Left lung (tissue), 10 donors: ENCODE measurements around the gene TEAD1. TPM values are rescaled to one million over a fixed set of nuclear protein-coding genes. Genes with fewer than 3 reads are reported as not detected.

Experiments
- ATAC-seq: fragments of 200-7000 bp; cut with Tn5 transposase; one replicate; pipeline ENCODE4 v1.9.1; 2020; ENCODE audit warnings: moderate library complexity
- DNase-seq, 4 donors: peaks; one replicate each; pipeline ENCODE4 v3.0.0-alpha.2; 2013 to 2020
- H3K27ac ChIP-seq, 2 donors: fragments of 200-600 bp; sonication (generic) in 1 of 2; one replicate each; pipeline versions ENCODE4 v1.5.0 to v1.8.0; 2020 to 2021
- H3K27me3 ChIP-seq, 2 donors: fragments of 200-600 bp; sonication (generic) in 1 of 2; one replicate each; pipeline versions ENCODE4 v1.5.0 to v1.8.0; 2020 to 2021
- H3K36me3 ChIP-seq, 2 donors: fragments of 200-600 bp; sonication (generic) in 1 of 2; one replicate each; pipeline versions ENCODE4 v1.5.0 to v1.8.0; 2020 to 2021
- H3K4me1 ChIP-seq, 2 donors: fragments of 200-600 bp; one replicate each; pipeline ENCODE4 v1.8.0; 2021
- H3K4me3 ChIP-seq, 2 donors: fragments of 200-600 bp; sonication (generic) in 1 of 2; one replicate each; pipeline versions ENCODE4 v1.5.0 to v1.8.0; 2020 to 2021; ENCODE audit warnings: mild to moderate bottlenecking in 1 of 2
- H3K9me3 ChIP-seq, 2 donors: fragments of 200-600 bp; sonication (generic) in 1 of 2; one replicate each; pipeline versions ENCODE4 v1.5.0 to v1.8.0; 2020 to 2021
- intact Hi-C, 2 donors: fragments of 100-400 bp; cut with DNase I; formaldehyde crosslinking; loops; one replicate each; pipeline versions ENCODE4 v1.11.2 to v1.14.2; 2022
- polyA plus RNA-seq, 6 donors: library from polyadenylated mRNA; unstranded; fragments of 120-200 nt; gene quantifications; one replicate each; pipeline ENCODE4 v1.2.1, GENCODE V29; 2013; ENCODE audit not compliant: insufficient read length in 6 of 6
- total RNA-seq, 2 donors: library from RNA; stranded (reverse); fragmentation: NEBNext Ultra II Directional; extraction: Animal tissue kit (Norgen Biotek cat#: 25700); gene quantifications; one replicate each; pipeline ENCODE4 v1.2.1, GENCODE V29; 2021
- TF ChIP-seq, protein P1 (sequence below), 2 donors: fragments of 200-600 bp; sonication (generic) in 1 of 2; IDR thresholded peaks; one replicate each; pipeline versions ENCODE4 v1.5.0 to v1.8.0; 2021; ENCODE audit warnings: antibody characterized with exemption in 2 of 2
- donor health status: DM: no; HTN: yes; CAD: no.
- donor health status: DM: no; HTN: no; CAD: no.

The TEAD1 gene
- total and polyA plus RNA-seq, 8 donors, result 58.1 to 106 (median 86.9) TPM

GRCh38 chr11:12662101-12662689 is 12.0 kb upstream of the TEAD1 start:
- ATAC-seq (no peak), DNase-seq (no peak)
- TF ChIP-seq, protein P1, sequence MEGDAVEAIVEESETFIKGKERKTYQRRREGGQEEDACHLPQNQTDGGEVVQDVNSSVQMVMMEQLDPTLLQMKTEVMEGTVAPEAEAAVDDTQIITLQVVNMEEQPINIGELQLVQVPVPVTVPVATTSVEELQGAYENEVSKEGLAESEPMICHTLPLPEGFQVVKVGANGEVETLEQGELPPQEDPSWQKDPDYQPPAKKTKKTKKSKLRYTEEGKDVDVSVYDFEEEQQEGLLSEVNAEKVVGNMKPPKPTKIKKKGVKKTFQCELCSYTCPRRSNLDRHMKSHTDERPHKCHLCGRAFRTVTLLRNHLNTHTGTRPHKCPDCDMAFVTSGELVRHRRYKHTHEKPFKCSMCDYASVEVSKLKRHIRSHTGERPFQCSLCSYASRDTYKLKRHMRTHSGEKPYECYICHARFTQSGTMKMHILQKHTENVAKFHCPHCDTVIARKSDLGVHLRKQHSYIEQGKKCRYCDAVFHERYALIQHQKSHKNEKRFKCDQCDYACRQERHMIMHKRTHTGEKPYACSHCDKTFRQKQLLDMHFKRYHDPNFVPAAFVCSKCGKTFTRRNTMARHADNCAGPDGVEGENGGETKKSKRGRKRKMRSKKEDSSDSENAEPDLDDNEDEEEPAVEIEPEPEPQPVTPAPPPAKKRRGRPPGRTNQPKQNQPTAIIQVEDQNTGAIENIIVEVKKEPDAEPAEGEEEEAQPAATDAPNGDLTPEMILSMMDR (IDR thresholded peaks at IDR 0.05), result no peak
- Histone ChIP-seq H3K4me3 (no peak overlapping the region), H3K27ac (no peak overlapping the region), H3K9me3 (no peaks in the 10 kb centered on the region), H3K36me3 (no peaks in the 10 kb centered on the region), H3K27me3 (no peaks in the 10 kb centered on the region), H3K4me1 (no peaks in the 10 kb centered on the region)
- intact Hi-C loops, result no loop called here

DNA sequence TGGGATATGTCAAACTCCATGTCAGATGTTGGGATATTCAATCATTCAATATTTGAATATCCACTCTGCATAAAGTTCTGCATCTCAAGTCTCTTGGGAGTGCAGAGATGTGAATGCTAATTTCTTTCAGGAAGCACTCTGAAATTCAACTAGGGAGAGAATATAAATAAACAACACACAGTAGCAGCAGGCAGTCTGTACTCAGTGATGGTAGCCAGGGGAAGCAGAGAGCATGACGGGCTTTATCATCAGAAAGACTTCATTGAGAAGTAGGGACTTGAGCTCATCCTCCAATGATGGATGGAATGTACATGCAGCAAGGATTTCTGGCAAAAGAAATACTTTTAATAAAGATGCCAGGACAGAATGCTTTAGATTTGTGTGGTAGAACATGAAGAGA is 9.8 kb upstream of the TEAD1 start:
- Histone ChIP-seq H3K4me1 (no peaks in the 10 kb centered on the region), H3K27me3 (no peaks in the 10 kb centered on the region), H3K9me3 (no peaks in the 10 kb centered on the region), H3K4me3 (no peak overlapping the region), H3K36me3 (no peaks in the 10 kb centered on the region), H3K27ac (no peak overlapping the region)
- DNase-seq (no peak), ATAC-seq (no peak)
- TF ChIP-seq, protein P1 (IDR thresholded peaks at IDR 0.05), result no peak
- intact Hi-C loops, result no loop called here

DNA sequence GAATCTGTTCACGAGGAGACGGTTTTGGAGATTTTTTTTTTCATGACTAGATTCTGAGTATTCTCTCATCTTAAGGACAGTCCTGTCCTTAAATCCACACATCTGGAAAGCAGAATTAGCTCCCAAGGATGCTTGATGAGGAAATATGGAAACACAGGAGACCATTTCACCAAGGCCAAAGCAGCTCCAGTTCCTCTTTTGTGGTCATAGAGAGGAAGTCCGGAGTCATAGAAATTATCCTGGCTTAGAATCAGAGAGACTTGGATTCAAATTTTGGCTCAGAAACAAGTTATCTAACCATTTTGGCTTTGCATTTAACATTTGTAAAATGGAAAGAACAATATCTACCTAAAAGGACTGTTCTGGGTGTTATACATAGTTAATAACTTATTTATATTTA is 7.3 kb upstream of the TEAD1 start:
- Histone ChIP-seq H3K4me1 (no peaks in the 10 kb centered on the region), H3K27me3 (peaks cover 0 to 4% of the 10 kb centered on the region in 2 donors), H3K9me3 (no peaks in the 10 kb centered on the region), H3K4me3 (no peak overlapping the region), H3K27ac (no peak overlapping the region), H3K36me3 (no peaks in the 10 kb centered on the region)
- TF ChIP-seq, protein P1 (IDR thresholded peaks at IDR 0.05), result no peak
- DNase-seq, result no peak
- no peak for ATAC-seq
- intact Hi-C loops, result no loop called here

- intact Hi-C loops, result no loop called here
- no peaks in the 10 kb centered on the region for H3K4me1 ChIP-seq
- no peak overlapping the region for H3K27ac ChIP-seq
- H3K27me3 ChIP-seq, result peaks cover 0 to 11% of the 10 kb centered on the region in 2 donors
- no peak for ATAC-seq
- TF ChIP-seq, protein P1 (IDR thresholded peaks at IDR 0.05), result no peak
- no peaks in the 10 kb centered on the region for H3K9me3 ChIP-seq
- no peaks in the 10 kb centered on the region for H3K36me3 ChIP-seq
- no peak overlapping the region for H3K4me3 ChIP-seq
- DNase-seq, result no peak
Observed at GRCh38 chr11:12667646-12668045, 6.6 kb upstream of the TEAD1 start.

GRCh38 chr11:12668166-12668565 is 6.1 kb upstream of the TEAD1 start:
- peaks cover 0 to 16% of the 10 kb centered on the region in 2 donors for H3K27me3 ChIP-seq
- H3K36me3 ChIP-seq, result no peaks in the 10 kb centered on the region
- TF ChIP-seq, protein P1 (IDR thresholded peaks at IDR 0.05), result no peak
- DNase-seq (no peak), ATAC-seq (no peak)
- H3K4me3 ChIP-seq, result no peak overlapping the region
- peaks cover 0 to 1% of the 10 kb centered on the region in 2 donors for H3K4me1 ChIP-seq
- H3K9me3 ChIP-seq, result no peaks in the 10 kb centered on the region
- no peak overlapping the region for H3K27ac ChIP-seq
- intact Hi-C loops, result no loop called here
